Memory B cell (primary cell): Measurements from ENCODE around the gene NHLH2.

Experiments
- ATAC-seq: fragments of 150-1000 bp; cut with Tn5 transposase; 2 replicates; pipeline ENCODE4 v1.10.0; 2021; ENCODE audit warnings: low read depth, mild to moderate bottlenecking, moderate library complexity
- DNase-seq, 2 donors: peaks; one replicate each; pipeline ENCODE4 v3.0.0; 2022; ENCODE audit warnings: low spot score in 2 of 2
- H3K27ac Mint-ChIP-seq: one replicate; pipeline ENCODE4 v1.8.0; 2022; ENCODE audit warnings: mild to moderate bottlenecking, moderate library complexity, mixed read lengths
- H3K27me3 Mint-ChIP-seq: one replicate; pipeline ENCODE4 v1.8.0; 2022; ENCODE audit warnings: mixed read lengths
- H3K36me3 Mint-ChIP-seq: one replicate; pipeline ENCODE4 v1.8.0; 2022; ENCODE audit warnings: mild to moderate bottlenecking, mixed read lengths
- H3K4me1 Mint-ChIP-seq: one replicate; pipeline ENCODE4 v1.8.0; 2022; ENCODE audit warnings: mixed read lengths
- H3K4me3 Mint-ChIP-seq: one replicate; pipeline ENCODE4 v1.8.0; 2022; ENCODE audit warnings: mild to moderate bottlenecking, moderate library complexity, mixed read lengths
- H3K9me3 Mint-ChIP-seq: one replicate; pipeline ENCODE4 v1.8.0; 2022; ENCODE audit warnings: mixed read lengths

Gene NHLH2

GRCh38 chr1:115862403-115862802 lies 21.5 kb upstream of the NHLH2 start:
- Mint-ChIP-seq H3K36me3 (no peaks in the 10 kb centered on the region), H3K9me3 (no peaks in the 10 kb centered on the region), H3K27ac (no peak overlapping the region), H3K4me1 (peaks cover 4% of the 10 kb centered on the region), H3K27me3 (peaks cover 31% of the 10 kb centered on the region), H3K4me3 (no peak overlapping the region)
- ATAC-seq: no peak
- no peak for DNase-seq

- H3K27ac Mint-ChIP-seq: no peak overlapping the region
- no peak for DNase-seq
- no peaks in the 10 kb centered on the region for H3K4me1 Mint-ChIP-seq
- ATAC-seq: no peak
- H3K36me3 Mint-ChIP-seq: no peaks in the 10 kb centered on the region
- peaks cover 11% of the 10 kb centered on the region for H3K27me3 Mint-ChIP-seq
- peaks cover 8% of the 10 kb centered on the region for H3K9me3 Mint-ChIP-seq
- no peak overlapping the region for H3K4me3 Mint-ChIP-seq
Observed at GRCh38 chr1:115854005-115854404, 13.1 kb upstream of the NHLH2 start.

- Mint-ChIP-seq H3K4me3 (no peak overlapping the region), H3K27ac (no peak overlapping the region), H3K27me3 (peaks cover 4% of the 10 kb centered on the region), H3K9me3 (peaks cover 8% of the 10 kb centered on the region), H3K36me3 (no peaks in the 10 kb centered on the region), H3K4me1 (no peaks in the 10 kb centered on the region)
- no peak for ATAC-seq
- no peak for DNase-seq
Observed at GRCh38 chr1:115850937-115851336, 10.0 kb upstream of the NHLH2 start.

GRCh38 chr1:115847787-115848186 lies 6.9 kb upstream of the NHLH2 start:
- Mint-ChIP-seq H3K9me3 (peaks cover 11% of the 10 kb centered on the region), H3K4me3 (no peak overlapping the region), H3K36me3 (no peaks in the 10 kb centered on the region), H3K27me3 (peaks cover 11% of the 10 kb centered on the region), H3K4me1 (no peaks in the 10 kb centered on the region), H3K27ac (no peak overlapping the region)
- no peak for ATAC-seq
- DNase-seq: no peak

GRCh38 chr1:115842948-115843347 lies 2.0 kb upstream of the NHLH2 start:
- Mint-ChIP-seq H3K36me3 (no peaks in the 10 kb centered on the region), H3K4me1 (peaks cover 3% of the 10 kb centered on the region), H3K4me3 (no peak overlapping the region), H3K9me3 (peaks cover 3% of the 10 kb centered on the region), H3K27me3 (peaks cover 20% of the 10 kb centered on the region), H3K27ac (no peak overlapping the region)
- no peak for ATAC-seq
- DNase-seq: no peak

GRCh38 chr1:115839679-115840237 lies 1.2 kb downstream of the NHLH2 start:
- no peak overlapping the region for H3K27ac Mint-ChIP-seq
- H3K27me3 Mint-ChIP-seq: peaks cover 20% of the 10 kb centered on the region
- peak overlapping the region; percentile 14 for H3K4me3 Mint-ChIP-seq
- no peak for DNase-seq
- H3K36me3 Mint-ChIP-seq: no peaks in the 10 kb centered on the region
- no peak for ATAC-seq
- H3K9me3 Mint-ChIP-seq: peaks cover 1% of the 10 kb centered on the region
- peaks cover 3% of the 10 kb centered on the region for H3K4me1 Mint-ChIP-seq

GRCh38 chr1:115839029-115839678 lies 1.8 kb downstream of the NHLH2 start:
- peaks cover 3% of the 10 kb centered on the region for H3K4me1 Mint-ChIP-seq
- peak overlapping the region; percentile 83 for H3K4me3 Mint-ChIP-seq
- H3K27ac Mint-ChIP-seq: no peak overlapping the region
- DNase-seq (no peak), ATAC-seq (no peak)
- peaks cover 18% of the 10 kb centered on the region for H3K27me3 Mint-ChIP-seq
- H3K9me3 Mint-ChIP-seq: no peaks in the 10 kb centered on the region
- no peaks in the 10 kb centered on the region for H3K36me3 Mint-ChIP-seq

- DNase-seq: no peak
- ATAC-seq: no peak
Observed at GRCh38 chr1:115838431-115839028, 2.4 kb downstream of the NHLH2 start.

GRCh38 chr1:115837740-115838421 lies 3.0 kb downstream of the NHLH2 start:
- Mint-ChIP-seq H3K36me3 (no peaks in the 10 kb centered on the region), H3K9me3 (no peaks in the 10 kb centered on the region), H3K4me3 (no peak overlapping the region), H3K4me1 (peaks cover 3% of the 10 kb centered on the region), H3K27me3 (peaks cover 20% of the 10 kb centered on the region), H3K27ac (no peak overlapping the region)
- no peak for DNase-seq
- no peak for ATAC-seq

More at GRCh38 chr1:115838431-115839028, 2.4 kb downstream of the NHLH2 start:
- peaks cover 3% of the 10 kb centered on the region for H3K4me1 Mint-ChIP-seq
- no peaks in the 10 kb centered on the region for H3K36me3 Mint-ChIP-seq
- no peaks in the 10 kb centered on the region for H3K9me3 Mint-ChIP-seq
- H3K4me3 Mint-ChIP-seq: peak overlapping the region; percentile 83
- H3K27ac Mint-ChIP-seq: no peak overlapping the region
- peaks cover 22% of the 10 kb centered on the region for H3K27me3 Mint-ChIP-seq

GRCh38 chr1:115837341-115837739 lies 3.6 kb downstream of the NHLH2 start:
- H3K36me3 Mint-ChIP-seq: no peaks in the 10 kb centered on the region
- no peak for ATAC-seq
- no peak overlapping the region for H3K4me3 Mint-ChIP-seq
- no peak overlapping the region for H3K27ac Mint-ChIP-seq
- no peaks in the 10 kb centered on the region for H3K9me3 Mint-ChIP-seq
- DNase-seq: no peak
- peaks cover 21% of the 10 kb centered on the region for H3K27me3 Mint-ChIP-seq
- peaks cover 3% of the 10 kb centered on the region for H3K4me1 Mint-ChIP-seq

GRCh38 chr1:115833856-115834255 lies 7.1 kb downstream of the NHLH2 start:
- ATAC-seq: no peak
- no peak overlapping the region for H3K27ac Mint-ChIP-seq
- no peaks in the 10 kb centered on the region for H3K36me3 Mint-ChIP-seq
- H3K9me3 Mint-ChIP-seq: no peaks in the 10 kb centered on the region
- peaks cover 2% of the 10 kb centered on the region for H3K4me1 Mint-ChIP-seq
- H3K27me3 Mint-ChIP-seq: peaks cover 16% of the 10 kb centered on the region
- DNase-seq: no peak
- no peak overlapping the region for H3K4me3 Mint-ChIP-seq

GRCh38 chr1:115832651-115833050 lies 8.3 kb downstream of the NHLH2 start:
- ATAC-seq: no peak
- no peak for DNase-seq
- Mint-ChIP-seq H3K27ac (no peak overlapping the region), H3K9me3 (no peaks in the 10 kb centered on the region), H3K4me1 (peaks cover 3% of the 10 kb centered on the region), H3K36me3 (no peaks in the 10 kb centered on the region), H3K4me3 (no peak overlapping the region), H3K27me3 (peaks cover 22% of the 10 kb centered on the region)

GRCh38 chr1:115830963-115831362 lies 10.0 kb downstream of the NHLH2 start:
- Mint-ChIP-seq H3K4me1 (peaks cover 3% of the 10 kb centered on the region), H3K27me3 (peaks cover 31% of the 10 kb centered on the region), H3K27ac (no peak overlapping the region), H3K9me3 (no peaks in the 10 kb centered on the region), H3K4me3 (no peak overlapping the region), H3K36me3 (no peaks in the 10 kb centered on the region)
- no peak for DNase-seq
- no peak for ATAC-seq

- ATAC-seq: no peak
- Mint-ChIP-seq H3K27me3 (peaks cover 33% of the 10 kb centered on the region), H3K36me3 (no peaks in the 10 kb centered on the region), H3K4me1 (peaks cover 3% of the 10 kb centered on the region), H3K27ac (no peak overlapping the region), H3K9me3 (no peaks in the 10 kb centered on the region), H3K4me3 (no peak overlapping the region)
- DNase-seq: no peak
Observed at GRCh38 chr1:115829947-115830346, 11.0 kb downstream of the NHLH2 start.
